IPS DF 6.9 (cell line): ENCODE data around the gene CHCHD10.

Source experiments
- DNase-seq: peaks from one replicate; pipeline ENCODE4 v3.0.0-alpha.2; 2013; ENCODE audit warnings: low read depth, low spot score
- H3K27ac ChIP-seq: one replicate; pipeline ENCODE4 v1.5.1; 2013; ENCODE audit warnings: low read length, control low read depth
- H3K27me3 ChIP-seq: 2 replicates; pipeline ENCODE4 v1.6.1; 2013; ENCODE audit warnings: mild to moderate bottlenecking, low read length; ENCODE audit not compliant: control insufficient read depth, insufficient read depth
- H3K36me3 ChIP-seq: 2 replicates; pipeline ENCODE4 v1.6.1; 2013; ENCODE audit warnings: low read length; ENCODE audit not compliant: control insufficient read depth, insufficient read depth
- H3K4me1 ChIP-seq: 2 replicates; pipeline ENCODE4 v1.6.1; 2013; ENCODE audit warnings: low read length; ENCODE audit not compliant: control insufficient read depth, insufficient read depth
- H3K4me3 ChIP-seq: 2 replicates; pipeline ENCODE4 v1.5.1; 2013; ENCODE audit warnings: mild to moderate bottlenecking, low read length
- H3K9me3 ChIP-seq: 2 replicates; pipeline ENCODE4 v1.6.1; 2013; ENCODE audit warnings: low read length, inconsistent platforms; ENCODE audit not compliant: control insufficient read depth, insufficient read depth
- WGBS: extraction: QIAGEN DNeasy Blood & Tissue Kit; methylation state at CpG from one replicate; pipeline ENCODE4 v1.1.7; 2013; ENCODE audit warnings: mixed read lengths, missing lambda C conversion rate; ENCODE audit not compliant: insufficient read length, insufficient coverage; 5-methylcytosine and 5-hydroxymethylcytosine counted together

The CHCHD10 gene

DNA sequence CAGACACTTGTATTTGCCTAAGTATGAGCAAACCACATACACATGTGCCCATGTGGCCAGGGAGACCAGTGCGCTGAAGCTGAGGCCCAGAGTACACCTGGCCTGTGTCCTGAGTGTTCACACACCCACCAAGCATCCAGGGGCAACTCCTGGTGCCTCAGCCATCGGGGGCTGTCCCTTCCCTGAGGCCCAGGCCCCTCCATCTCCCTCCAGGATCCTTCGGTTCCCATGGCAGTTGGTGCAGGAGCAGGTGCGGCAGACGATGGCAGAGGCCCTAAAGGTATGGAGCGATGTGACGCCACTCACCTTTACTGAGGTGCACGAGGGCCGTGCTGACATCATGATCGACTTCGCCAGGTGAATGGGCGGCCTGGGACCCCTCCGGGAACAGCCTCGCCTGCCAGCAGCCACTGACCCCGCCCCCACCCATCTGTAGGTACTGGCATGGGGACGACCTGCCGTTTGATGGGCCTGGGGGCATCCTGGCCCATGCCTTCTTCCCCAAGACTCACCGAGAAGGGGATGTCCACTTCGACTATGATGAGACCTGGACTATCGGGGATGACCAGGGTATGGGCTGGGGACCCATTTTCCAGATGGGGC lies 12.5 kb upstream of the CHCHD10 start:
- H3K36me3 ChIP-seq = peaks cover 2% of the 10 kb centered on the region; the same call in 1 of the 2 replicates
- no peak for DNase-seq
- H3K9me3 ChIP-seq = no peaks in the 10 kb centered on the region
- no peak overlapping the region for H3K27ac ChIP-seq
- 0 out of 2 replicates have a peak, but pooled peaks cover 1% of the 10 kb centered on the region for H3K27me3 ChIP-seq
- no peak overlapping the region for H3K4me3 ChIP-seq
- peaks cover 1% of the 10 kb centered on the region; the same call in 1 of the 2 replicates for H3K4me1 ChIP-seq
- WGBS = no CpG with 5 or more reads among the region's 20 CpGs

- Histone ChIP-seq H3K27ac (no peak overlapping the region), H3K36me3 (peaks cover 2% of the 10 kb centered on the region; the same call in 1 of the 2 replicates), H3K27me3 (0 out of 2 replicates have a peak, but pooled peaks cover 1% of the 10 kb centered on the region), H3K4me1 (peaks cover 1% of the 10 kb centered on the region; the same call in 1 of the 2 replicates), H3K4me3 (no peak overlapping the region), H3K9me3 (no peaks in the 10 kb centered on the region)
- WGBS = no CpG with 5 or more reads among the region's 5 CpGs
- no peak for DNase-seq
These were observed 12.0 kb upstream of the CHCHD10 start for GRCh38 chr22:23779731-23780130.

DNA sequence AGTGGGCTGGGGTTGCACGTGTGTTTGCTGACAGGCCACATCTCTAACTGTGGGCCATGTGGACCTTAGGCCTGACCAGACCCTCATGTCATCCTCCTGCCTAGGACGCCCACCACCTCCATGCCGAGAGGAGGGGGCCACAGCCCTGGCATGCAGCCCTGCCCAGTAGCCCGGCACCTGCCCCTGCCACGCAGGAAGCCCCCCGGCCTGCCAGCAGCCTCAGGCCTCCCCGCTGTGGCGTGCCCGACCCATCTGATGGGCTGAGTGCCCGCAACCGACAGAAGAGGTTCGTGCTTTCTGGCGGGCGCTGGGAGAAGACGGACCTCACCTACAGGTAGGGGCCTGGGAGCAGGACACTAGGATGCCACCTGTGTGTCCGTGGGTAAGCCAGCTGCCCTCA lies 11.3 kb upstream of the CHCHD10 start:
- Histone ChIP-seq H3K27me3 (peaks cover 3% of the 10 kb centered on the region; the same call in 1 of the 2 replicates), H3K4me3 (no peak overlapping the region), H3K27ac (no peak overlapping the region), H3K36me3 (peaks cover 2% of the 10 kb centered on the region; the same call in 1 of the 2 replicates), H3K9me3 (no peaks in the 10 kb centered on the region), H3K4me1 (peaks cover 1% of the 10 kb centered on the region; the same call in 1 of the 2 replicates)
- no CpG with 5 or more reads among the region's 16 CpGs for WGBS
- DNase-seq = no peak

GRCh38 chr22:23778577-23778900 lies 10.8 kb upstream of the CHCHD10 start:
- Histone ChIP-seq H3K27me3 (peaks cover 8% of the 10 kb centered on the region), H3K4me1 (peaks cover 3% of the 10 kb centered on the region; the same call in 1 of the 2 replicates), H3K36me3 (peaks cover 2% of the 10 kb centered on the region; the same call in 1 of the 2 replicates), H3K9me3 (no peaks in the 10 kb centered on the region), H3K27ac (no peak overlapping the region), H3K4me3 (no peak overlapping the region)
- no CpG with 5 or more reads among the region's 3 CpGs for WGBS
- DNase-seq = no peak

- no peak overlapping the region for H3K27ac ChIP-seq
- no peak overlapping the region for H3K4me3 ChIP-seq
- DNase-seq = no peak
- H3K36me3 ChIP-seq = peaks cover 2% of the 10 kb centered on the region; the same call in 1 of the 2 replicates
- H3K9me3 ChIP-seq = no peaks in the 10 kb centered on the region
- H3K27me3 ChIP-seq = peaks cover 14% of the 10 kb centered on the region
- WGBS = no CpG with 5 or more reads among the region's 11 CpGs
- H3K4me1 ChIP-seq = peaks cover 6% of the 10 kb centered on the region; the same call in 1 of the 2 replicates
These were observed 10.2 kb upstream of the CHCHD10 start for GRCh38 chr22:23777776-23778576.

- no CpG with 5 or more reads among the region's 3 CpGs for WGBS
These were observed 8.1 kb upstream of the CHCHD10 start for GRCh38 chr22:23775779-23776375.

GRCh38 chr22:23774922-23775436 lies 7.2 kb upstream of the CHCHD10 start:
- Histone ChIP-seq H3K9me3 (no peaks in the 10 kb centered on the region), H3K27me3 (peaks cover 14% of the 10 kb centered on the region), H3K27ac (no peak overlapping the region), H3K4me1 (peaks cover 9% of the 10 kb centered on the region), H3K36me3 (no peaks in the 10 kb centered on the region; the same call in 1 of the 2 replicates), H3K4me3 (no peak overlapping the region)
- WGBS = no CpG with 5 or more reads among the region's 2 CpGs
- DNase-seq = no peak

More at GRCh38 chr22:23775779-23776375, 8.1 kb upstream of the CHCHD10 start:
- H3K4me1 ChIP-seq = peaks cover 9% of the 10 kb centered on the region
- no peak overlapping the region for H3K4me3 ChIP-seq
- no peaks in the 10 kb centered on the region for H3K9me3 ChIP-seq
- no peak for DNase-seq
- H3K27ac ChIP-seq = no peak overlapping the region
- H3K27me3 ChIP-seq = peaks cover 14% of the 10 kb centered on the region
- H3K36me3 ChIP-seq = peaks cover 2% of the 10 kb centered on the region; the same call in 1 of the 2 replicates

GRCh38 chr22:23774114-23774921 lies 6.5 kb upstream of the CHCHD10 start:
- H3K9me3 ChIP-seq = no peaks in the 10 kb centered on the region
- no peak for DNase-seq
- WGBS = no CpG with 5 or more reads among the region's 12 CpGs
- H3K36me3 ChIP-seq = no peaks in the 10 kb centered on the region; the same call in 1 of the 2 replicates
- peaks cover 13% of the 10 kb centered on the region for H3K27me3 ChIP-seq
- H3K4me3 ChIP-seq = no peak overlapping the region
- H3K27ac ChIP-seq = no peak overlapping the region
- H3K4me1 ChIP-seq = peaks cover 9% of the 10 kb centered on the region

DNA sequence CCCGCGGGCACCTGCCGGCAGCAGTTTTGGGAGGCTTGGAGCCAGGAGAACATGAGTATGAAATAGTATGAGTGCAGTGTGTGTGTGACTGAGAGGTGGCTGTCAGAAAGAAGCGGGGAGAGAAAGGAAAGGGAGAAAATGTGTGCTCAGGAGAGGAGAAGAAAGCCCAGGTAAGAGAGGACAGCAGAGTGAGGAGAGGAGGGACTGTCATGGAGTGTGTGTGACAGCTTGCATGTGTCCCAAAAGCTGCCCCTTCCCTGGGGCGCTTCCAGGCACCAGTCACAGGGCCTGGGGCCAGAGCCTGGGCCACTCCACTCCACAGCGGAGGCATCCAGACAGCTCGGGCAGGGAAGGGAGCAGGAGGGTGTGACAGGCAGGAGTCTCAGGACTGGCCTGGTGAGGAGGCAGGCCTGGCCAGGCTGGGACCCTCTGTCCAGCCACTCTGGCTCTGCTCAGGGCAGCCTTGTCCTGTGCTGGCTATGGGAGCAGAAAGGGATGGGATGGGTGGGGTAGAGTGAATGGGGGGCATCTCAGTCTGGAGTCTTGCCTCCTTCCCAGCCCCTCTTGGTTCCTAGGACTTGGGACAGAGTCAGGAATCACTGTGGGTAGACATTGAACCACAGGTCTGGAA lies 5.8 kb upstream of the CHCHD10 start:
- Histone ChIP-seq H3K27me3 (peaks cover 13% of the 10 kb centered on the region), H3K27ac (no peak overlapping the region), H3K4me3 (peak overlapping the region; percentile 64; the same call in 1 of the 2 replicates), H3K9me3 (no peaks in the 10 kb centered on the region), H3K36me3 (no peaks in the 10 kb centered on the region), H3K4me1 (peaks cover 9% of the 10 kb centered on the region)
- WGBS = no CpG with 5 or more reads among the region's 7 CpGs
- DNase-seq = no peak
